GM18868 (cell line): ENCODE results near the gene DLG1.
"Not testable (repeated sequence)": the region's sequence is repeated elsewhere in the genome, so short reads cannot be mapped to it uniquely, and the experiment has no call there.

Source experiments
- ATAC-seq: cut with Tn5 transposase; IDR thresholded peaks from one replicate; pipeline ENCODE4 v1.9.1; 2021; ENCODE audit warnings: mild to moderate bottlenecking, moderate library complexity; ENCODE audit not compliant: unreplicated experiment

DLG1 gene

DNA sequence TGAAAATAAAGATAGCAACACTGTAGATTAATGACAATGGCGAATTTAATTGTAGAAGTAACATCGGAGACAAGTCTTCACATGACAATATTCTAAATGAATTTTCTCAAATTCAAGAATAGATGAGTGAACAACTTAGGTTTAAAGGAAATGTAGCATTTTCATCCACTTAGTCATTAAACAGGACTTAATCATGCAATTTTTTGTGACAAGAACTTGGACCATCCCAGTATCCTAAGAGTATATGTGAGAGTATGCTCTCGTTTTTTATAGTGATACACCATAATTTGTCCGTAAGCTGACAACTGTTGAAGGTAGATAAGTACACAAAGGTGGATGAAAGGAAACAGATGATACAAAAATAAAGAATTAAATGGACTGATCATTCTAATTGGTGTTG is 81.5 kb downstream of the DLG1 start:
- no peak for ATAC-seq

DNA sequence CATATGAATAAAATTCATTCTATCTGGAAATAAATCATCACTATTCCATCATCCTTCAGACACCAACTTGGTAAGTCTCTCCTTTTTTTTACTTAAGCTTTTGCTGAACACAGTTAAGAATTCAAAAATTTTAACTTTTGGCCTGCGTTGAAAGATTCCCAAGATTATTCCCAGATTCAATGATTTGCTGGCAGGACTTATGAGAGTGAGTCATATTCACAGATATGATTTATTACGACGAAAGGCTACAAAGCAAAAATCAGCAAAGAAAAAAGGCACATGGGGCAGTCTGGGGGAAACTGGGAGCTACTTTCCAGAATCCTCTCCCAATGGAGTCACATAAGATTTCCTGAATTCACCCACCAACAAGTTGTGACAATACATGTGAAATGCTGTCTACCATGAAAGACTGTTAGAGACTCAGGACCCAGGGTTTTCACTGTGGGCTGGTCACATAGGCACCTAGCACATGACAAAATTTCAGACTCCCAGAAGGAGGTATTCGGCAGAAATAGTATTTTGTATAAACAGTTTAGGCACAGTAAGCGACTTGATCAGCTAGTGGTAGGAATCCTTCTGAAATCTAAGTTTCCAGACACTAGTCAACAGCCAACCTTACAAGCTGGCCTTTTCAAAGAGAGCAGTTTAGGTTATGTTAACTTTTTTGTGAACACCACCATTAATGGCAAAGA is 82.1 kb downstream of the DLG1 start:
- no peak for ATAC-seq

DNA sequence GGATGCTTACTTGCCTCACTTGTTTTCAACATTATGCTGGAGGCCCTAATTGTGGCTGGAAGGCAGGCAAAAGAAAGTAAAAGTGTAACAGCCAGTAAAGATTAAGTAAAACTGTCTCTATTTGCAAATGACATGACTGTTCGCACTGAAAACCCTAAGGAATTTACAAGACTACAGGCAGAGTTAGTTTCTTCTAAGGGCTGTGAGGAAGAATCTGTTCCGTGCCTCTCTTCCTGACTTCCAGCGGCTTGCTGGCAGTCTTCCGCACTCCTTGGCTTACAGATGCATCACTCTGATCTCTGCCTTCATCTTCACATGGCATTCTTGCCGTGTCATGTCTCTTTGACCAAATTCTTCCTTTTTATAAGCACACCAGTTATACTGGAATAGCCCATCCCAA is 86.1 kb downstream of the DLG1 start:
- no peak for ATAC-seq

DNA sequence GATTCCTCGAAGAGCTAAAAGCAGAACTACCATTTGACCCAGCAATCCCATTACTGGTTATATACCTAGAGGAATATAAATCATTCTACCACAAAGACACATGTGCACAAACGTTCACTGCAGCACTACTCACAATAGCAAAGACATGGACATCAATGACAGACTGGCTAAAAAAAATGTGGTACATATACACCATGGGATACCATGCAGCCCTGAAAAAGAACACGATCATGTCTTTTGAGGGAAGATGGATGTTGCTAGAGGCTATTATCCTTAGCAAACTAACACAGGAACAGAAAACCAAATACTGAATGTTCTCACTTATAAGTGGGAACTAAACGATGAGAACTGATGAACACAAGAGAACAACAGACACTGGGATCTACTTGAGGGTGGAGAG is 86.7 kb downstream of the DLG1 start:
- ATAC-seq, result not testable (repeated sequence)

DNA sequence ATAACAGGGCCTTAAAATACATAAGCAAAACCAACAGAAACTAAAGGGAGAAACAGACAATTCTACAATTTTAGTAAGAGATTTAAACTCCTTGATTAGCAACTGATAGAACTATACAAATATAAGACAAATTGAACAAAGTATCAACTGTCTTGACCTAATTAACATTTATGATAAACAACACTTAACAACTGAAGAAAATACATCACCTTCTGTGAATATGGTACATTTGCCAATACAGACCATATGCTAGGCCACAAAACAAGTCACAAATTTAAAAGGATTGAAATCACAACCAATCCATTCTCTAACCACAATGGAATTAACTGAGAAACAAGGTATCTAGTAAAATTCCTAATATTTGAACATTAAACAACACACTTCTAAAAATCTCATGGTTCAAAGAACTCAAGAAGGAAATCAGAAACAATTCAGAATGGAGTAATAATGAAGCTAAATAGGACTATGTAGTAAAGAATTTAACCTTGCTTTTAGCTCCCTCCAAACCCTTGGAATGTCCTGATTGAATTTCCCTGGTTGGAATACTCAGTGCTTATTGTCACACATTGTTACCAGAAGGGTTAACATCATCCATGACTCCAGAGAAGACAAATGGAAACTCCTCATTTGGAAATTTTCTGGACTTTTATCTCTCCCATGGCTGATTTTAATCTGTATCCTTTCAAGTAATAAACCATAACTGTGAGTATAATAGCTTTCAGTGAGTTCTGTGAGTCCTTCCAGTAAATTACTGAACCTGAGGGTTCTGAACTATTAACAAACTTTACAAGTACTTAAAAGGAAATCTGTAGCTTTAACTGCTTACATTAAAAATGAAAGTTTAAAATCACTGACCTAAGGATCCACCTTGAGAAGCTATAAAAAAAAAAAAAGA is 88.8 kb downstream of the DLG1 start:
- no peak for ATAC-seq

DNA sequence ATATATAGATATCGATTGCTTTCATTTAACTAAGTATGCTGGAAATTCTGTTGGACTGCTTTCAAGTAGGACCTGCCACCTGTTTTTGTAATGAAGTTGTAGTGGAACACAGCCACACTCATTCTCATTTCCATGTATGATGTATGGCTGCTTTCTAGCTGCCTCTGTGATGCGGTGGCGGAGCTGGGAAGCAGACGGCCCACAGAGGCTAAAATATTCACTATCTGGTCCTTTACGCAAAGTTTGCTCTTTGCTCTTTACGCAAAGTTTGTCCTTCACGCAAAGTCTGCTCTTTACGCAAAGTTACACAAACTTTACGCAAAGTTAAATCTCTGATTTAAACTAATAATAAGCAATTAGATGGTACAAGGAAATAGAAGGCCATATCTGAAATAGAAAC is 91.5 kb downstream of the DLG1 start:
- no peak for ATAC-seq

DNA sequence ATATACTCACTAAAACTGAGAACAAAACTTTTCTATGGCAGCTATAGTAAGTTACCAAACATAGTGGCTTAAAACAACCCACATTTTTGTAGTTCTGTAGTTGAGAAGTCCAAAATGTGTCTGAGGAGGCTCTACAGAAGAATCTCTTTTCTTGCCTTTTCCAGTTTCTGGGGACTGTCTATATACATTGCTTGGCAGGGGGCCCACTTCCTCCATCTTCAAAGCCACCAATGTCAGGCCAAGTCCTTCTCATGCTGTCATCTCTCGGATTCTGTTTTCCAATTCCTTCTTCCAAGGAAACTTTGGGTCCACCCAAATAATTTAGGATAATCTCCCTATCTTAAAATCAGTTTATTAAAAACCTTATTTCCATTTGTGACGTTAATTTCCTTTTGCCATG is 92.7 kb downstream of the DLG1 start:
- ATAC-seq, result no peak

DNA sequence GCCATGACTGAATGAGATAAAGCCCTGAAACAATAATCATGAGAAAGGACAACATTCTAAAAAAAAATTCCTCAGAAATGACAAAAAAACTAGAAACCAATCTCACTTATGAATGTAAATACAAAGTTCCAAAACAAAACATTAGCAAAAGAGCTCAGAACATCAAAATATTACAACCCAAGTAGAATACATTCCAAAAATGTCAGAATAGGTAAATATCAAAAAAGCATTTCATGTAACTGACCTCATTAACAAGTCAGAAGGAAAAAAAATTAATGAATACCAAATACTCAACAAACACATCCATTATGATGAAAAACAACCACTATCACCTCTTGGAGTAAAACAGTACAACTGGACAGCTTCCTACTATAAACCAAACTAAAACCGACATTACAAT is 93.1 kb downstream of the DLG1 start:
- ATAC-seq, result no peak

DNA sequence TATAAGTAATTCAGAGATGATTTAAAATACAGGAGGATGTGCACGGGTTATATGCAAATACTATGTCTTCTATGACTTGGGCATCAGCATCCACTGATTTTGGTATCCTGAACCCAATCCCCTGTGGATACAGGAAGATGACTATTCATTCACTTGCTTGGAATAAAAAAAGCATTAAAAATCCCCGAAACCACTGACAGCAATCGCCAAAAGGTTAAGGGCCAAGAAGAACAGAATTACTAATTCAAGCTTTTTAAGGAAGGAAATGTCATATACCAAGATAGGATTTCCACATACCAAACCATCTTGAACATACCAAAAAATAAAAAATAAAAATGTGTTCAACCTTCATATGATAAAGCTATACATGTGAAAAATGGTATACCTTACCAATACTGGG is 93.7 kb downstream of the DLG1 start:
- ATAC-seq, result no peak

DNA sequence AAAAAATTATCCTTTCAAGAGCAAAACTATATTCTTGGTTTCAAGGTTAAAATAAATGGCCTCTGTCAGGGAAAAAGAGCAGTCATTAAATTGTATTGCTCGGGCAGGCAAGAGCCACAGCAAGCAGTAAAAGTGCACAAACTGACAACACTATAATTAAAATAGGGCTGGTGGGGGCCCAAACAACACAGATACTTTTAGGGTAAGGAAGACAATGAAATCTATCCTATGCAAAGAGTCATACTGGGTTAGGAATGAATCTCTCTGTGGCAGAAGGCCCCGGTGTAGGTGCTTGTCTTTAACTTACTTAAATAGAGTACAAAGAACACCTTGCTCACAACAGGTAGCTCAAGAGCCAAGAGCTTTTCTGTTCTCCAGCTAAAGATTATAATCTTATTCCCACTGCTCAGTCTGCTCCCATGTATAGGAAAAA is 94.7 kb downstream of the DLG1 start:
- ATAC-seq, result no peak

DNA sequence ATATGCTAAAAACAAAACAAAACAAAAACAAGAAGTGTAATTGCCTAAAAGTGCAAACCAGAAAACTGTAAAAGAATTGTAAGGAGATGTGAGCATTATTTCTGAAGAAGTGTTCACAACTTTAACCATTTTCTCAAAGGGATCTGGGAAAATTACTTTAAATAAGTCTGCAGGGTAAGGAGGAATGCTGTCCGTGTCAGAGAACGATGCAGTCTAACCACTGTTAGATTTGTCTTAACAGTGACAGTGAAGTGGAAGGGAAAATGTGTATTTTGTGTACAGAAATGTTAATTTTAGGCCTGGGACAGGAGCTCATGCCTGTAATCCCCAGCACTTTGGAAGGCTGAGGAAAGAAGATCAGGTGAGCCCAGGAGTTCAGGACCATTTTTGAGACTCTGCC is 95.7 kb downstream of the DLG1 start:
- ATAC-seq, result no peak

DNA sequence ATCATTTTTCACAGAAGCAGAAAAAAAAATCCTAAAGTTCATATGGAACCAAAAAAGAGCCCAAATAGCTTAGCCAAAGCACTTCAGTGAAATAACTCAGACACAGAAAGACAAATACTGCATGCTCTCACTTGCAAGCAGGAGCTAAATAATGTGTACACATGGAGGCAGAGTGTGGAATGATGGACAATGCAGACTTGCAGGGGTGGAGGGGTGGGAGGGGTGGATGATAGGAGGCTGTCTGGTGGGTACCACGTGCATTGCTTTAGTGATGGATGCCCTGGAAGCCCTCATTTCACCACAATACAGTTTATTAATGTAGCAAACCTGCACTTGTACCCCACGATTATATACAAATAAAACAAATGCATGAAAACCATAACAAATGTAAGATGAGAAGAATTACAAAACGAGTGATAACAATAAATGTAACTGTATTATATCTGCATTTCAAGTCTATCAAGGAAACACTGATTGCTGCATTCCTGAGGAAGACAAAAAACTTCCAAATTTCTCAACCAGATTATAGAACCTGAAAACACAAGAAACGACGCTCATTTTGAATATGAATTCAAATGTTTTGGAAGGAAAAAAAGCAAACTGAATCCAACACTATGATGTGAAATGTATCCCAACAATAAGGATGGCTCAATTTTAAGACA is 96.5 kb downstream of the DLG1 start:
- no peak for ATAC-seq

DNA sequence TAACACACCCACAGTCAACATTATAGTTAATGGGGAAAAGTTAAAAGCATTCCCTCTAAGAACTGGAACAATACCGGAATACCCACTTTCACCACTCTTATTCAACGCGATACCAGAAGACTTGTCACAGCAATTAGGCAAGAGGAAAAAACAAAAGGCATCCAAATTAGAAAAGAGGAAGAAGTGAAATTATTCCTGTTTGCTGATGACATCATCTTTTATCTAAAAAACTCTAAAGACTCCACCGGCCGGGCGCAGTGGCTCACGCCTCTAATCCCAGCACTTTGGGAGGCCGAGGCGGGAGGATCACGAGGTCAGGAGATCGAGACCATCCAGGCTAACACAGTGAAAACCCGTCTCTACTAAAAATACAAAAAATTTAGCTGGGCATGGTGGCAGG is 97.6 kb downstream of the DLG1 start:
- ATAC-seq, result not testable (repeated sequence)

DNA sequence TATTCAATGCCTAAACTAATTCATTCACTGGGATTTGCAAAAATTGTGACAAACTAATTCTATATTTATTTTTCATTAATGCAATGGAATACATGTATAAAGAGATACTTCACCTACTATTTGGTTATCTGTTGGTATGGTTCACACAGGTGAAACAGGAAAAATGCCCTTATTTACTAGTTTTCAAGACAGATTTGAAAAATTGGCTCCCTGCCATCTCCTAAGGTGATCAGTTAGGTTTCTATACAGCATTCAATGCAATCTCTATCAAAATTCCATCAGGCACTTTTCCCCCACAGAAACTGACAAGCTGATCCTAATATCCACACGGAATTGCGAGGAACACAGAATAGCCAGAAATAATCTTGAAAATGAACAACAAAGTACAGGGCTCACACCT is 101.1 kb downstream of the DLG1 start:
- ATAC-seq, result no peak

DNA sequence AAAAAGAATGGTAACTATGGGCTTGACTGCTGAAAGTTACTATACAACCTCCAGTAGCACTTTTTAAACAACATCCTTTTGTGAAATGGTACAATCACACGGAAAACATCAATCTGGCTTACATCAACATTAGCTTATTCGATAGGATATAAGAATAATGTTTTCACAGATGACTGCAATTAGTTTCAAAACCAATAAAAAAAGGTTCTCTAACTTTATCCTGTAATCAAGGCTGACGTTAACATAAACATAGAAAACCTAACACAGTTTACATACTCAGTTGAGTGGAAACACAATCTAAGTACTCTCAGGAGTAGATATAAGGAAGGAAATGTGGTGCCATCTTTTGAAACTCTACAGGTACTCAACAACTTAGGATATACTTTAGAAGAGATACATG is 102.2 kb downstream of the DLG1 start:
- ATAC-seq, result no peak

DNA sequence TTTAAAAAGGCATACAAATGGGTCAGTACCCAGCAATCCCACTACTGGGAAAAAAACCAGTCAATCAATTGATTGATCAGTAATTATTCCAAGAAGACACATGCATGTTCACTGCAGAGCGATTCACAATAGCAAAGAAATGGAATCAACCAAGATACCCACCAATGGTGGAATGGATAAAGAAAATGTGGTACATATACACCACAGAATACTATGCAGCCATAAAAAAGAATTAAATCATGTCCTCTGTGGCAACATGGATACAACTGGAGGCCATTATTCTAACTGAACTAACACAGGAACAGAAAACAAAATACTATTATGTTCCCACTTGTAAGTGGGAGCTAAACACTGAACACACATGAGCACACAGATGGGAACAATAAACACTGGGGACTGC is 103.1 kb downstream of the DLG1 start:
- ATAC-seq, result no peak

DNA sequence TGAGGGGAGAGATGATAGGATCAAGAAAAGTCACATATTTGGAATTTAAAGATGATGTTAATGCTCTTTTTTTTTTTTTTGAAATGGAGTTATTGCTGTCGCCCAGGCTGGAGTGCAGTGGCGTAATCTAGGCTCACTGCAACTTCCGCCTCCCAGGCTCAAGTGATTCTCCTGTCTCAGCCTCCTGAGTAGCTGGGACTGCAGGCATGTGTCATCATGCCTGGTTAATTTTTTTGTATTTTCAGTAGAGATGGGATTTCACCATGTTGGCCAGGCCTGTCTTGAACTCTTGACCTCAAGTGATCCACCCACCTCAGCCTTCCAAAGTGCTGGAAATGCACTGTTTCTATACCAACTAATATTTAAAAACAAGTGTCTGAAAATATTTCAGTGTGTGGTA is 104.7 kb downstream of the DLG1 start:
- not testable (repeated sequence) for ATAC-seq

DNA sequence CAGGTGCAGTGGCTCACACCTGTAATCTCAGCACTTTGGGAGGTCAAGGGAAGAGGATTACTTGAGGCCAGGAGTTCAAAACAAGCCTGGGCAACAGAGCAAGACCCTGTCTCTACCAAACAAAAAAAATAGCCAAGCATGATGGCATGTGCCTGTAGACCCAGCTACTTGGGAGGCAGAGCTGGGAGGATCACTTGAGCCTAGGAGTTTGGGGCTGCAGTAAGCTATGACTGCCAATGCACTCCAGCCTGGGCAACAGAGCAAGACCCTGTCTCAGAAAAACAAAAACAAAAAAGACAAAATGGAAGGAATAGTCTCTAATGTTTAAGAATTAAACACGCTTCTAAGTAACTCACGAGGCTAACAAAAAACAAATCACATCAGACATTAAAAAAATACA is 106.5 kb downstream of the DLG1 start:
- ATAC-seq, result no peak

DNA sequence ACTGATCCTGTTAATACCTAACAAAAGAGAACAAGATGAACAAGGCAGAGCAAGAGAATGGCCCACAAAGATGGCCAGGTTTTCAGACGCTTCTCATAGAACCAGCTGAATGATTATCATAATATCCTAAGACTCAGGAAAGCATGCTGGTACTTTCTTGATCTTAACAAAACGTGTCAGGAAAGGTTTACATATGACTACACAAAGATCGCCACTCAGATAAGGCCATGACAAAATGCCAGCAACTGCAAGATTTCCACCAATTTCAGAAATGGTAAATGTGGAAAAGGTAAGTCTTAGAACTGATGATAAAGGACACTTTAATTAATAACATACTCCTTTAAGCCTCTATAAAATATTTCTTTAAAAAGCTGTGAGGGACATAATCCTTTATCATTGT is 108.8 kb downstream of the DLG1 start:
- no peak for ATAC-seq

DNA sequence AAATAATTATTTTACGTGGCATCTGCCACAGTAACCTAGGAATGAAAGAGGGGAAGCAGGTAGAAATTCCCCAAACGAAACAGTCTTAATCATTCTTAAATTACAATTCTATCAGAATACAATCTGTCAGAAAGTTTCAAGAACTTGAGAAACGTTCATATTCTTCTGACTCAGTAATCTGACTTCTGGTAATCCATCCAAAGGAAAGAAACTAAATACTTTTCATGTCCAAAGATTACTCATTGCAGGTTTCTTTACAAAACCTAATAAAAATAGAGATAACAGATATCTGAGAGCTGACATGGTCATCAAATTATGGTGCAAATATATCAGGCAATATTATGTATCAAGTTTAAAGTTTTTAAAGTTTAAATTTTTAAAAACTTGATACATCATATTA is 109.4 kb downstream of the DLG1 start:
- ATAC-seq, result no peak

DNA sequence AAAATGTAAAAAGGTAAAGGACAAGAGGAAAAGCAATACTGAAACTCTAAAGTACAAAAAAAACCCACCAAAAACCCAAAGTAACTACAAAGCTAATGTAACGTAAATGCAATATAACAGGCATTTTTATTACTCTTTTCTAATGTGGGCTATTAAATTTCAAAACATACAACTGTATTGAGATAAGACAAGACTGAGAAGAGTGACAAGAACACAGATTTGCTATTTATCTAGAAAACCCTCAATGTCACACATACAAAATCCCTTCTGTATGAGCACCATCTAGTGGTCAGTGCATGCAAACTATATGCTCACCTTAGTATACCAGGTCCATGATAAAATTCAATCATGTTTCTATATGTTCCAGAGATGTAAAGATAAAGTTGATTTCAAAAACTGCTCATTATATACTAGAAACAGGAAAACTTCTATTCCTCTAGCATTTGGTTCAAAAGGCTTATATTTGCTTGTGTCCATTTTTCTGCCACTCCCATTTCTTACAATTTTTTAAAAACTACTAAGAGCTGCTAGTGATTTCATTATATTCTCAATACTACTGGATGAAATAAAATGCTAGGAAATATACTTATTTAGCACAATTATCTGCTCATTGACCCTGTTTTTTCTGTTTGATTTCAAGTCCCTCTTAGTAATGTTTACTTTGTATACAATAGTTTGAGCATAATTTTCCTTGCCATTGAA is 111.4 kb downstream of the DLG1 start:
- ATAC-seq, result peak; percentile 58
